ENCODE results near the gene JMJD7.

Gene JMJD7

GRCh38 chr15:41868321-41868720, 40.4 kb downstream of the JMJD7 start:
- no peak for DNase-seq

- no peak for DNase-seq
Observed at GRCh38 chr15:41869770-41870688, 42.1 kb downstream of the JMJD7 start.

- peak; percentile 55 for DNase-seq
Observed at GRCh38 chr15:41870689-41871081, 42.8 kb downstream of the JMJD7 start.

- no peak for DNase-seq
Observed at GRCh38 chr15:41871175-41871905, 43.4 kb downstream of the JMJD7 start.

- no peak for DNase-seq
Observed at GRCh38 chr15:41872166-41872747, 44.4 kb downstream of the JMJD7 start.

- no peak for DNase-seq
Observed at GRCh38 chr15:41873711-41874110, 45.8 kb downstream of the JMJD7 start.

- no peak for DNase-seq
Observed at GRCh38 chr15:41874736-41875135, 46.8 kb downstream of the JMJD7 start.

- DNase-seq, result no peak
Observed at GRCh38 chr15:41876007-41876406, 48.1 kb downstream of the JMJD7 start.

- no peak for DNase-seq
Observed at GRCh38 chr15:41876689-41877088, 48.8 kb downstream of the JMJD7 start.

GRCh38 chr15:41877631-41878354, 49.9 kb downstream of the JMJD7 start:
- no peak for DNase-seq

GRCh38 chr15:41878355-41878699, 50.4 kb downstream of the JMJD7 start:
- no peak for DNase-seq

GRCh38 chr15:41879321-41879845, 51.5 kb downstream of the JMJD7 start:
- DNase-seq, result no peak

- no peak for DNase-seq
Observed at GRCh38 chr15:41880156-41880877, 52.4 kb downstream of the JMJD7 start.

- DNase-seq, result no peak
Observed at GRCh38 chr15:41881086-41881485, 53.2 kb downstream of the JMJD7 start.

GRCh38 chr15:41881550-41881919, 53.6 kb downstream of the JMJD7 start:
- no peak for DNase-seq

- no peak for DNase-seq
Observed at GRCh38 chr15:41881920-41882688, 54.2 kb downstream of the JMJD7 start.

GRCh38 chr15:41882689-41883483, 55.0 kb downstream of the JMJD7 start:
- DNase-seq, result no peak

GRCh38 chr15:41883484-41883825, 55.6 kb downstream of the JMJD7 start:
- no peak for DNase-seq

- DNase-seq, result no peak
Observed at GRCh38 chr15:41884458-41884857, 56.6 kb downstream of the JMJD7 start.

- no peak for DNase-seq
Observed at GRCh38 chr15:41885321-41885720, 57.4 kb downstream of the JMJD7 start.

- no peak for DNase-seq
Observed at GRCh38 chr15:41885841-41886240, 57.9 kb downstream of the JMJD7 start.

Data from activated naive CD4-positive, alpha-beta T cell treated with Interleukin-2 at 50 U/mL for 16 hours (primary cell).